H9 (cell line): Measurements from ENCODE around the gene PCDHGA11. TPM values are rescaled to one million over a fixed set of nuclear protein-coding genes. Genes with fewer than 3 reads are reported as not detected.
A peak's percentile ranks its signal among the peaks of the same experiment; 100 is the strongest.
"Not testable (repeated sequence)": the region's sequence is repeated elsewhere in the genome, so short reads cannot be mapped to it uniquely, and the experiment has no call there.

Experiments
- DNase-seq: peaks from one replicate; pipeline ENCODE4 v3.0.0-alpha.2; 2017
- H2AFZ ChIP-seq: one replicate; pipeline ENCODE4 v1.6.1; 2013; ENCODE audit warnings: mild to moderate bottlenecking, low read length, control low read depth, moderate library complexity
- H2AK5ac ChIP-seq: 2 replicates; pipeline ENCODE4 v1.6.1; 2013; ENCODE audit warnings: low read length, control low read depth, mixed read lengths; ENCODE audit not compliant: insufficient read length
- H2BK120ac ChIP-seq: one replicate; pipeline ENCODE4 v1.6.1; 2013; ENCODE audit warnings: low read depth, mild to moderate bottlenecking, low read length, control low read depth, inconsistent platforms; ENCODE audit not compliant: poor library complexity, severe bottlenecking
- H2BK12ac ChIP-seq: 2 replicates; pipeline ENCODE4 v1.6.1; 2013; ENCODE audit warnings: low read length, control low read depth, mixed read lengths, low read depth; ENCODE audit not compliant: insufficient read length
- H2BK15ac ChIP-seq: 2 replicates; pipeline ENCODE4 v1.6.1; 2013; ENCODE audit warnings: low read depth, low read length, control low read depth
- H2BK20ac ChIP-seq: one replicate; pipeline ENCODE4 v1.6.1; 2013; ENCODE audit warnings: low read depth, mild to moderate bottlenecking, low read length, control low read depth, inconsistent platforms; ENCODE audit not compliant: poor library complexity, severe bottlenecking
- H2BK5ac ChIP-seq: 2 replicates; pipeline ENCODE4 v1.6.1; 2013; ENCODE audit warnings: low read length, control low read depth, mixed read lengths; ENCODE audit not compliant: insufficient read length
- H3K14ac ChIP-seq: 2 replicates; pipeline ENCODE4 v1.6.1; 2013; ENCODE audit warnings: low read length, control low read depth; ENCODE audit not compliant: insufficient read depth
- H3K18ac ChIP-seq: 2 replicates; pipeline ENCODE4 v1.6.1; 2013; ENCODE audit warnings: low read depth, mild to moderate bottlenecking, mixed read lengths, low read length, control low read depth; ENCODE audit not compliant: insufficient read length
- H3K23ac ChIP-seq: 2 replicates; pipeline ENCODE4 v1.6.1; 2013; ENCODE audit warnings: low read length, control low read depth, mixed read lengths, low read depth; ENCODE audit not compliant: insufficient read length
- H3K23me2 ChIP-seq: 2 replicates; pipeline ENCODE4 v1.6.1; 2013; ENCODE audit warnings: low read depth, mild to moderate bottlenecking, mixed read lengths, low read length, control low read depth; ENCODE audit not compliant: insufficient read length, poor library complexity, severe bottlenecking
- H3K27ac ChIP-seq: 2 replicates; pipeline ENCODE4 v1.5.1; 2013; ENCODE audit warnings: low read length, control low read depth, mixed read lengths, low read depth; ENCODE audit not compliant: insufficient read length
- H3K27me3 ChIP-seq: 2 replicates; pipeline ENCODE4 v1.6.1; 2013; ENCODE audit warnings: low read length, control low read depth, inconsistent platforms; ENCODE audit not compliant: insufficient read depth
- H3K4ac ChIP-seq: 2 replicates; pipeline ENCODE4 v1.6.1; 2013; ENCODE audit warnings: low read depth, mild to moderate bottlenecking, control low read depth, inconsistent platforms, low read length, moderate library complexity
- H3K4me1 ChIP-seq: 2 replicates; pipeline ENCODE4 v1.6.1; 2013; ENCODE audit warnings: low read length, control low read depth, inconsistent platforms; ENCODE audit not compliant: insufficient read depth
- H3K4me2 ChIP-seq: 2 replicates; pipeline ENCODE4 v1.6.1; 2013; ENCODE audit warnings: low read length, control low read depth, mixed read lengths; ENCODE audit not compliant: insufficient read length, insufficient read depth
- H3K56ac ChIP-seq: 2 replicates; pipeline ENCODE4 v1.6.1; 2013; ENCODE audit warnings: low read depth, mild to moderate bottlenecking, mixed read lengths, low read length, control low read depth; ENCODE audit not compliant: insufficient read length
- H3K79me1 ChIP-seq: 2 replicates; pipeline ENCODE4 v1.6.1; 2013; ENCODE audit warnings: low read depth, mild to moderate bottlenecking, moderate library complexity, low read length, control low read depth, inconsistent platforms; ENCODE audit not compliant: insufficient read depth, poor library complexity, severe bottlenecking
- H3K79me2 ChIP-seq: 2 replicates; pipeline ENCODE4 v1.6.1; 2013; ENCODE audit warnings: low read length, control low read depth, inconsistent platforms; ENCODE audit not compliant: insufficient read depth
- H3K9ac ChIP-seq: 2 replicates; pipeline ENCODE4 v1.6.1; 2013; ENCODE audit warnings: low read length, control low read depth, mixed read lengths; ENCODE audit not compliant: insufficient read length; ENCODE audit errors: extremely low read depth
- H3K9me3 ChIP-seq: one replicate; pipeline ENCODE4 v1.6.1; 2013; ENCODE audit warnings: low read depth, low read length, inconsistent platforms; ENCODE audit not compliant: control insufficient read depth
- H3T11ph ChIP-seq: one replicate; pipeline ENCODE4 v1.6.1; 2013; ENCODE audit warnings: mild to moderate bottlenecking, low read length, control low read depth, inconsistent platforms
- H4K20me1 ChIP-seq: one replicate; pipeline ENCODE4 v1.6.1; 2013; ENCODE audit not compliant: control insufficient read depth, insufficient read length, insufficient read depth
- H4K5ac ChIP-seq: 2 replicates; pipeline ENCODE4 v1.6.1; 2013; ENCODE audit warnings: low read depth, mild to moderate bottlenecking, mixed read lengths, low read length, control low read depth; ENCODE audit not compliant: insufficient read length
- H4K8ac ChIP-seq: replicated peaks from 2 replicates; pipeline ENCODE4 v1.6.1; 2013; ENCODE audit warnings: low read length, control low read depth, mixed read lengths, low read depth; ENCODE audit not compliant: insufficient read length
- H4K91ac ChIP-seq: 2 replicates; pipeline ENCODE4 v1.6.1; 2013; ENCODE audit warnings: low read depth, mild to moderate bottlenecking, moderate library complexity, mixed read lengths, low read length, control low read depth; ENCODE audit not compliant: insufficient read length
- H3K27ac Mint-ChIP-seq, 3 experiments: 2 replicates in 2 of 3; 3 replicates in 1 of 3; pipeline ENCODE4 v1.8.0; 2020 to 2021; ENCODE audit warnings: mixed read lengths in 3 of 3, mild to moderate bottlenecking in 1 of 3, moderate library complexity in 1 of 3
- H3K27me3 Mint-ChIP-seq: 2 replicates; pipeline ENCODE4 v1.8.0; 2021; ENCODE audit warnings: low read depth, mild to moderate bottlenecking, moderate library complexity, mixed read lengths
- H3K36me3 Mint-ChIP-seq, 3 experiments: 2 replicates in 2 of 3; 3 replicates in 1 of 3; pipeline ENCODE4 v1.8.0; 2020 to 2021; ENCODE audit warnings: low read depth in 3 of 3, mixed read lengths in 3 of 3; ENCODE audit not compliant: insufficient read depth in 1 of 3
- H3K4me1 Mint-ChIP-seq, 2 experiments: 2 replicates each; pipeline ENCODE4 v1.8.0; 2020; ENCODE audit warnings: mixed read lengths in 2 of 2
- H3K4me3 Mint-ChIP-seq, 2 experiments: 2 replicates in 1 of 2; 3 replicates in 1 of 2; pipeline ENCODE4 v1.8.0; 2020 to 2021; ENCODE audit warnings: mild to moderate bottlenecking in 2 of 2, mixed read lengths in 2 of 2, moderate library complexity in 1 of 2
- H3K9me3 Mint-ChIP-seq, 2 experiments: 2 replicates in 1 of 2; 3 replicates in 1 of 2; pipeline ENCODE4 v1.8.0; 2020; ENCODE audit warnings: mild to moderate bottlenecking in 2 of 2, mixed read lengths in 2 of 2, moderate library complexity in 1 of 2
- CTCF ChIP-seq: fragments of 200-600 bp; sonication (generic); conservative IDR thresholded peaks from 3 replicates; pipeline ENCODE4 v1.8.0; 2021; ENCODE audit warnings: antibody characterized with exemption, mild to moderate bottlenecking
- WGBS: extraction: QIAGEN DNeasy Blood & Tissue Kit; methylation state at CpG from one replicate; pipeline ENCODE4 v1.1.7; 2013; ENCODE audit warnings: missing lambda C conversion rate, low lambda C conversion rate, mixed read lengths; ENCODE audit not compliant: insufficient read length; ENCODE audit errors: extremely low coverage; 5-methylcytosine and 5-hydroxymethylcytosine counted together
- total RNA-seq: library from RNA; stranded (reverse); gene quantifications from 2 replicates; pipeline ENCODE4 v1.2.1, GENCODE V29; 2021

Gene PCDHGA11
- total RNA-seq, 1 experiment from 2014 or later: 2.6 TPM

- DNase-seq: peak; percentile 76
- peak; percentile 72 for TF ChIP-seq CTCF
- H3K27ac ChIP-seq, H3K27me3 ChIP-seq, H2BK5ac ChIP-seq, H3K79me1 ChIP-seq, H2BK120ac ChIP-seq, H2AK5ac ChIP-seq, H3K27ac Mint-ChIP-seq, H3K14ac ChIP-seq, H4K91ac ChIP-seq, H4K20me1 ChIP-seq, H4K5ac ChIP-seq, H2AFZ ChIP-seq, H3K4me1 Mint-ChIP-seq, H4K8ac ChIP-seq, H2BK12ac ChIP-seq, H3K56ac ChIP-seq, H3K23me2 ChIP-seq, H3K4me1 ChIP-seq, H3K79me2 ChIP-seq, H2BK20ac ChIP-seq, H3K4ac ChIP-seq, H3T11ph ChIP-seq, H2BK15ac ChIP-seq, H3K23ac ChIP-seq: not testable (repeated sequence)
- Mint-ChIP-seq H3K27me3 (peaks cover 15% of the 10 kb centered on the region), H3K36me3 (peaks cover 25 to 62% (median 43%) of the 10 kb centered on the region in 3 experiments), H3K9me3 (peaks cover 69 to 74% of the 10 kb centered on the region in 2 experiments), H3K4me3 (peak within 1 kb of the TSS in 1 of 2 experiments; percentile 71; a peak in 2 of 5 replicates)
- WGBS: no CpG with 5 or more reads among the region's 40 CpGs
- Histone ChIP-seq H3K4me2 (peak within 1 kb of the TSS; percentile 51), H3K9ac (peak within 1 kb of the TSS; percentile 15), H3K9me3 (peaks cover 42% of the 10 kb centered on the region), H3K18ac (peak within 1 kb of the TSS; percentile 33)
These were observed 33.1 kb upstream of the PCDHGA11 start, which contains the start of gene PCDHGB4 for GRCh38 chr5:141387557-141388311. Gene PCDHGB4 (plus strand): TSS chr5:141387698. CDS start chr5:141387885, 187 bp downstream.
